Nucleus accumbens (tissue), 56 donors: ENCODE results near the gene LRRC1.

Experiments
- DNase-seq, 56 donors: peaks; one replicate each; lab custom pipeline; 2025; lab: John Stamatoyannopoulos, UW

LRRC1 gene

DNA sequence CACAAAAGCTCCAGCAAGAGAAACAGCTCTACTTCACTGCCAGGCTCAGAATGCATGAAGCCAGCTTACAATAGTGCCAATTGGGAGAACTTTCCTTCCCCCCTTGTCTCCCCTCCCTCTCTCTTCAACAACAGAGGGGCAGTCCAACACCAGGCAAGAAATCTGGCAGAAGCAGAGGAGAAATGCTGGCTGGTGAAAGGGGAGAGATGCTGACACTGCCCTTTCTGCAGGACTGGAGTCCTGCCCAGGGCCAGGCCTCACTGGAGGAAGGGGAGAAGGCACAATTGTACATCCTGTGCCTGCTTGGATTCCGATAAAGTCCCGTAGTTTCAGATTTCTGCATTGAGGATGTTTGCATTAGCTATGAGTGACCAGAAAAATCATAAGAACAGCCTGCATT is 148.6 kb downstream of the LRRC1 start:
- peak in 44 of 56 donors; percentile 10 to 72 (median 36) for DNase-seq

DNA sequence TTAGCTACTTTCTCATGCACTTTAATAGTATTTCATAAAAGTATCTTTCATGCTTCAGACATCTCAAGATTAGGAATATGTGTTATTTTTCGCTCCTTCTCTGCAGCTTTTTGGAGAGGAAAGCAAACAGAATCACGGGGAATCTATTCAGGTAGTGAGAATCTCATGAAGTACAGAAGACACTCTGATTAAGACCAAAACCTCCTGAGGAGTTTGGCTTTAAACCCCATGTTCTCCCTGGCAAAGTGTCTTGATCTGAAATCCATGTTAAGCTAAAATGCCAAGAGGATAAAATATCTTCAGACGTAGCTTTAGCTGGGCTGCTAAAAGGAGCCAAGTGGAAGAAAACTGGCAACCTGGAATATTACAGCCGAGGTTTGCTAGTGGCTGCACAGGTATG is 149.3 kb downstream of the LRRC1 start:
- DNase-seq = no peak

DNA sequence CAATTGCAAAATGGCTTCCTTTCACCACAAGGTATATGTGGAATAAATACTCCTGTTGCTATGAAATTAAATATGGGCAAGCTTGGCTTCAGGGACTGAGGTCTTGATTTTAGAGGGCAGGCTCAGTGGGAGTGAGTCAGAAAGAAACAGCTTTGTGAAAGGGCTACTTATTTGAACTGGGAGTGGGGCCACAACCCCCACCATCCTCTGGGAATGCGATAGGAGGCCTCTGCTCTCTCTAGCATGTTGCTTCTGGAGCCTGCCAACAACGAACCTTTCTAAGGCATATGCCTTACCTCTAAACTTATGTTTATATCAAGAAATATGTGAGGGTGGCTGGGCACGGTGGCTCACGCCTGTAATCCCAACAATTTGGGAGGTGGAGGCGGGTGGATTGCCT is 149.7 kb downstream of the LRRC1 start:
- DNase-seq = no peak

DNA sequence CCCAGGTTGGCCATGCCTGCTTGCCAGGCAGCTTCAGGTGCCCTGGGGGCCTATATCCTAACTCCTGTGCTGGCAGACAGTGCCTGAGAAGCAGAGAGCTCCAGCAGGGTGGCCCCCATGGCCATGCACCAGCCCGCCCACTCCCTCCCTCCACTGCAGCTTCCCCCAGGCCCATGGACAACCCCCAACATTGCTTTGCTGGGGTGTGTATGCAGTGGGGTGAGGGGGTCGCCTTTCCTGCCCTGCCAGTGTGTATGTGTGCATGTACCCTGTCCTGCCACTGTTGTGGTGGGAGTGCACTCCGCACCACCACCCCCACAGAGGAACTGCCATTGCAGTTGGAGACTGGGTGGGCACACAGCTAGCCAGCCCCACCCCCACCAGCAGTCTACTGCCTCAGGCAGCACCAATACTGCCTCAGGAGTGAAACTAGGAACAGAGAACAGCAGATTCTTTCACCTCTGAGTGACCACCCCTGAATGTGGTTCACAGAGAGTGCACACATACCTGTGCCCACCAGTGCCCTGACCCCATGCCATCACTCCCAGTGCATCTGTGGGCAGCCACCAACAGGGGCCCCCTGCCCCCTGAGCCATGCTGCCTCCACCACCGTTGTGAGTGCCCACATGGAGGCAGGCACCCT is 151.1 kb downstream of the LRRC1 start:
- DNase-seq = no peak

DNA sequence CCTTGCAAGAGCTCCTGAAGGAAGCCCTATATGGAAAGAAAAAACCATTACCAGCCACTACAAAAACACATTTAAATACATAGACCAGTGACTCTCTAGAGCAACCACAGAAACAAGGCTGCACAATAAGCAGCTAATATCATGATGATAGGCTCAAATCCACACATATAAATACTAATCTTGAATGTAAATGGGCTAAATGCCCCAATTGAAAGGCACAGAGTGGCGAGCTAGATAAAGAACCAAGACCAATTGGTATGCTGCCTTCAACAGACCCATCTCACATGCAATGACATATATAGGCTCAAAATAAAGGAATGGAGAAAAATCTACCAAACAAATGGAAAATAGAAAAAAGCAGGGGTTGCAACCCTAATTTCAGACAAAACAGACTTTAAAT is 153.0 kb downstream of the LRRC1 start:
- DNase-seq = no peak

DNA sequence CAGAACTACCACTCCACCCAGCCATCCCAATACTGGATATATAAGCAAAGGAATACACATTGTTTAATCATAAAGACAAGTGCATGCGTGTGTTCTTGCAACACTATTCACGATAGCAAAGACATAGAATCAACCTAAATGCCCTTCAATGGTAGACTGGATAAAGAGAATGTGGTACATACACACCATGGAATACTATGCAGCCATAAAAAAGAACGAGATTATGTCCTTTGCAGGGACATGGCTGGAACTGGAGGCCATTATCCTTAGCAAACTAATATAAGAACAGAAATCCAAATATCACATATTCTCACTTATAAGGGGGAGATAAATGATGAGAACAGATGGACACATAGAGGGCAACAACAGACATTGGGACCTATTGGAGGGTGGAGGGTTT is 156.6 kb downstream of the LRRC1 start:
- no peak for DNase-seq

DNA sequence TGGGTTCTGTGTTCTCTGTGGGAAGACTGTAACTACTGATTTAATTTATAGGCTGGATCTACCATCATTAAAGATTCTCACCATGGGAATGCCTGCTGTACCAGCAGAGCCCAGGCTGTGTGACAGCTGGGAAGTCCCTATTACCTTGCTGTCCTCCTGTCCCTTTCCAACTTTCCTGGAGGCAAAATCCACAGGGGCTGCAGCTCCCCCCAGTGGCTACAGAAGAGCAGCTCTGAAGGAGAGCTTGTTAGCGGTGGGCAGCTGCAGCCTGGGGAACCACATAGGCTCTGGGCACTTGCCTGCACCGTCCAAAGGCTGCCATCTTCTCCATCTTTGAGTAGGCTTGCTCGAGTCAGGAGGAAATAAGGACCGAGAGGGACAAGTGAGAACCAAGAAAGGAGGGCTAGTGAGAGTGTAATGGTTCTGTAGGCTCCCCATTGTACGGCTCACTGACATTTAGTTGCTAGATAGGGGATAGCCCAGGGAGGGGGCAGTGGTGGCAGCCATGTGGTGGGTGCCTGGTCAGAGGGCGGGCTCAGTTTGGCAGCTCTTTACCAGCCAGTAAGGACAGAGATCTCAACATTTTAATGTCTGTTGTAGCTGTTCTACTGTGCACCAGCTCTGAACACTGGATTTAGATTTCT is 161.4 kb downstream of the LRRC1 start:
- peak in 53 of 56 donors; percentile 11 to 86 (median 61) for DNase-seq

DNA sequence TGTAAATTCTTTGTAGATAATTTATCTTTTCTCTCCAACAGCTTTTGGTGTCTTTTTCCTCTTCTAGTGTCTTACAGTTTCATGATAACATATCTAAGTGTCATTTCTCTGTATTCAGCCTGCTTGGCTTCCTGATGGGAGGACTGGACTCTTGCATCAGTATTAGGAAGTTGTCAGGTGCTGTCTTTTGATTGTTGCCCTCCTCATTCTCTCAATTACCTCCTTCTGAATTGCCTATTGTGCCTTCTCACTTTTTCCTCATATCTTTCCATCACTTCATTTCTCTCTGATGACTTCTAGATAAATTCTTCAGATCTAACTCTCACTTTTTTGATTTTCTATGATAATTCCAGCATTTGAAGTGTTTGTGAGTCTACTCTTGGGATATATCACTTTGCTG is 162.0 kb downstream of the LRRC1 start:
- no peak for DNase-seq

DNA sequence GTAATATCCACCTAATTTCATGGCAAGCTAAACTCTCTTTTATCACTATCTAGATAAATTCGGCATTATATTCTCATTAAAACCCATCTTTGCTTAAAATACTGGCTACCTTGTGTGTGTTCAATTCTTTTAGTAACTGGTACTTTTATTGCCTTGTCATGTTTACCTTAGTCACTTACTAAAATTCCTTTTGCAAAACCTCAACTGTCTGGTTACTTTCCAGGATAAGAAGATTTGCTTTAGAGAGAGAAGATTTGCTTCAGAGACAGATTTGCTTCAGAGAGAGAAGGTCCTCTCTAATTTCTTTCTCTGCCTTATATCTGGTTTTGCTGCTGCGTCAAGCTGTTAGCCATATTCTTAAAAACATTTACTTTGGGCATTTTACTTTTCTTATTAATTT is 164.9 kb downstream of the LRRC1 start:
- DNase-seq = no peak

DNA sequence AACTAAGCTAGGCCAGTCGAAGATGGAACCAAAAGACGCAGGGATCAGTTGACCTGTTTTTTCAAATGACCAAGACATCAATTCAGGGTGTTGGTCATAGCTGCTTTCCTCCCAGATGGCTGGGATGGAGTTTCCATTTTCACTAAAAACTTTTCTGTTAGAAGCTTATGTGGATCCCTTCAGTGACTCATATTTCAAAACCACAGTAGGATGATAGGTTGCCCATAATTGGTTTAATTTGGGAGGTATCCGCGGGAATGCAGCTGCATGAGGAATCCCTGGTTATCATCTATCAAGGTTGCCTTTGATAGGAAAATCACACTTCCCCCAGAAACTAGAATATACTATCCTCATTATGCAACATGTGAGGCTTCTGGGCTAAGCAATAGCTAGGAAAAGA is 165.5 kb downstream of the LRRC1 start:
- DNase-seq = no peak

DNA sequence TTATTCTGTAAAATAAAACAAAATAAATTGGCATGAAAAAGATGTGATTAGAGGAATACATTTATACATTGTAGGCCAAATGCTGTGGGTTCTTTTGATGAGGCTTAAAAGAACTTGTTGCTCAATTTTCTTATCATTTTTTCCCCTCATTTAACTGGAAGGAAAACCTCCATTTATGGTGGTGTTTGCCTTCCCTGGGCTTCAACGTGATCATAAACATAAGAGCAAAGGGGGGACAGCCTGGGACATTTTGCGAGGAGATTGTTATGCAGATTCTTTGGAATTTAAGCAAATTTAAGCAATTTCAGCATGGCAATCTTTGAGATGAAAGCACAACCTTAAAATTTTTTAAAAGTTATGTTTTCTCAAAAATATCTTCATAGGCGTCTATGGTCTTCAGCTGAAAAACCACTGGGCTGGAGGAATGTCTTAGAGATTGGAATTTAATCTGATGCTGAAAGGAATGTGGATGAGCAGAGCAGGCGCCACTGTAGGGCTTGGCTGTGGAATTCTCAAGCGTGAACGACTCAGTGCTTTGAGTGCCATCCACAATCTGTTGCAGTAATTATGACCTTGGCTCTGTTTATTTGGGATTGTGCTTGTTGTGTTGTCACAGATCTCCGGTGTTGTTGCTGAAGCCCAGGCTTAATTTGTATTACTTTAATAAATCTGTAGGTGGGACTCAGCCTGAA is 167.0 kb downstream of the LRRC1 start:
- no peak for DNase-seq

DNA sequence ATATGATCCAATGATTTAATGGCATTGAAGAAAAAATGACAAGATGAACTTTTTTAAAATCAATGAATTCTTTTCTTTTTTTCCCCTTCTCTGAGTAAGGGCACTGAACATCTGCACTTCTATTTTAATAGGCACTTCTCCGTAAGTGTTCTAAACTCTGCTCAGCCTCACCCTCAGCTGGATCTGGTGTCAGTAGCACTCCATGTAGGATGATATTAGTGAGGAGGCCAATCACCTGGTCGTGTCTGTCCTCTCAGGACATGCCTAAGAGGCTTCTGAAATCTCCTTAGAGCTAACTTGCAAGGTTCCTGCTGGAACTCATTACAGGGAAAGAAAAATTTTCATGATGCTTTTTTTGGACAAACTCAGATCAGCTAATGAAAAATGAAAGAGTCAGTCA is 167.8 kb downstream of the LRRC1 start:
- DNase-seq = no peak

DNA sequence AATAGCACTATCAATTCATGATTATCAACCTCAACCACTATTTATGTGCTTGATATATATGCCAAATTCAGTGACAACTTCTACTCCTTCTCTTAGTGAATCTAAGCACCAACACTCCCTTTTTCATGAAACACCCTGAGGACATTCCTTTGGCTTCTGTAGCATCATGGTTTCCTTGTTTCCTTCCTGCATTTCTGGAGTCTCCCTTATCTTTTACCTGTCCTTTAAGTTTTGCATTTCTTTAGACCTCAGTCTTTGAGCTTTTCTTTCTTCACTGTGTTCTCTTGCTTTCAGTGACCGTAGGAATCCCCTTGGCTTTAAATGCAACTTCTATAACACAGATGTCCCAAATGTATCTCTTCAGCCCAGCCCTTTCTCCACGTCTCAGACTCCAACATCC is 172.6 kb downstream of the LRRC1 start:
- no peak for DNase-seq
